Activated CD4-positive, alpha-beta T cell treated with anti-CD3 and anti-CD28 coated beads for 1 hour (primary cell): ENCODE measurements around the gene SAXO1.
"Not testable (repeated sequence)": the region's sequence is repeated elsewhere in the genome, so short reads cannot be mapped to it uniquely, and the experiment has no call there.

Experiments used
- DNase-seq: peaks from one replicate; pipeline ENCODE4 v3.0.0-alpha.2; 2020

Gene SAXO1

GRCh38 chr9:18997151-18997550, 35.9 kb downstream of the SAXO1 start:
- no peak for DNase-seq

DNA sequence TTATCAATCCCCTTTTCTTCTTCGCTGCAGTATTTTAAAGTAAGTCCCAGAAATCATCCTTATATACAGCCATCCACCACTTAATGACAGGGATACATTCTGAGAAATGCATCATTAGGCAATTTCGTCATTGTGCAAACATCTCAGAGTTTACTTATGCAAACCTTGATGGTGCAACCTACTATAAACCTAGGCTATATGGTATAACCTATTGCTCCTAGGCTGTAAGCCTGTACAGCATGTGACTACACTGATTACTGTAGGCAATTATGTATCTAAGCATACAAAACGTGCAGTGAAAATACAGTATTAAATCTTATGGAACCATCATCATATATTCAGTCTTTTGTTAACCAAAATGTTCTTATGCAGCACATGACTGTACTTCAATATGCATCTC, 36.8 kb downstream of the SAXO1 start:
- no peak for DNase-seq

DNA sequence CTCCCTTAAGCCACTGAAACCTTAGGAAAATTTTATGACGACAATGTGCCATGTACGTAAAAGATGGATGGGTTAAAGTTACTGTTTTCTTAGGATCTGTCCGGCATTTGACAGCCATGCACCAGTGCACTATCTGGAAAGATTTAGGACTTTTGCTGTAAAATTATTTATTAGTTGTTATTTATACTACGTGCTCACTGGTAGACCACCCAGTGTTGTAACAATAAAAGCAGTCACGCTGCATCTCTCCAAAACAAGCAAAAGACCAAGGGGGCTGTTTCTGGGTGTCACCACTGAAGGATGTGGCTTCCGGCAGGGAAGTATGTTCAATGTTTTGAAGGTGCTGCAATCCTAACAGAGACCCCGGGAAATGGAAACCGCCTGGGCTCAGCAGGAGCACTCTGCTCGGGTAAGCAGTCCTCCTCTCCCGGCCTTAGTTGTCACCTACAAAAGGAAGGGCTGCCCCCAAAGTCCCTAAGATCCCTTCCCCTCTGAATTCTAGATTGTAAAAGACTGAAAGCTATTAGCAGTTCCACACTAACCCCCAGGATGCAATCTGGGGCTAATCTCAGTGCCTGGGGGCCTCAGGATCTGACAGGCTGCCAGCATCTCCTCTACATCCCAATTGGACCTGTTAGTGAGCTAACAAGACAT, 38.6 kb downstream of the SAXO1 start:
- no peak for DNase-seq

DNA sequence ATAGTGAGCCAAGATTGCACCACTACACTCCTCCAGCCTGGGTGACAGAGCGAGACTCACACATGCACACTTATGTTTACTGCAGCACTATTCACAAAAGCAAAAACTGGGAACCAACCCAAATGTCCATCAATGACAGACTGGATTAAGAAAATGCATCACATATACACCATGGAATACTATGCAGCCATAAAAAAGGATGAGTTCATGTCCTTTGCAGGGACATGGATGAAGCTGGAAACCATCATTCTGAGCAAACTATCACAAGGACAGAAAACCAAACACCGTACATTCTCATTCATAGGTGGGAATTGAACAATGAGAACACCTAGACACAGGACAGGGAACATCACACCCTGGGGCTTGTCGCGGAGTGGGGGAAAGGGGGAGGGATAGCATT, 41.8 kb downstream of the SAXO1 start:
- DNase-seq, result not testable (repeated sequence)

GRCh38 chr9:18990494-18990893, 42.5 kb downstream of the SAXO1 start:
- no peak for DNase-seq

DNA sequence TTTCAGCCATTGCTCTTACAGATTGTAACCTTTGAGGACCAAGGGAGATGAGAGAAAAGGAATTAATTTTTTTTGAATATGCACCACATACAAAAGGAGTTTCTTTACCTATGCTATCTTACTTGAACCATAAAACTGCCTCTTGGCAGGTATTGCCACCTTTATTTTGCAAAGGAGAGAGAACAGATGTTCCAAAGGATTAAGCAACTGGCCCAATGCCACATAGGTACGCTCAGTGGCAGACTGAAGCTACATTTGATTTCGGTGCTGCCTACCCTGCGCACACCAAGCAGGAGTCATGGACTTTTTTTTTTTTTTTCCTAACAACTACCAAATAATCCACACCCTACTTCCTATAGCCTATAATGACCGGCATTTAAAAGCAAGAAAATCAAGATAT, 43.1 kb downstream of the SAXO1 start:
- DNase-seq, result no peak

DNA sequence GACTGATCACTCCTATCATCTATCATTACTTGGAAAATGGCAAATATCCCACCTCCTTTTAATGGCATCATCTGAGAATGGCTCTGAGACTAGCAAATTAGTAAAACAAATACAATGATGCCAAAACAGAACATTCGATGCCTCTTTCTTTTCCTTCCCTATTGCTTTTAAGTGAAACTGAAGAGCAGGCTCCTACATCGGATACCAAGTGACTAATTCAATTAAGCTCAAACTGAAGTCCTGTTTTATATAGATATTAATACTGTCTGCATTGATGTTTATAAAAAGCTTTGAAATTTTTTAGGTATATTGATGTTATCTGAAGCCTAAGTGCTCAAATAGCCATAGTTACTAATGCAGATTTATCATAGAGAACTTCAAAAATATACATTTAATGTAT, 43.9 kb downstream of the SAXO1 start:
- DNase-seq, result no peak

GRCh38 chr9:18988003-18988402, 45.0 kb downstream of the SAXO1 start:
- no peak for DNase-seq

DNA sequence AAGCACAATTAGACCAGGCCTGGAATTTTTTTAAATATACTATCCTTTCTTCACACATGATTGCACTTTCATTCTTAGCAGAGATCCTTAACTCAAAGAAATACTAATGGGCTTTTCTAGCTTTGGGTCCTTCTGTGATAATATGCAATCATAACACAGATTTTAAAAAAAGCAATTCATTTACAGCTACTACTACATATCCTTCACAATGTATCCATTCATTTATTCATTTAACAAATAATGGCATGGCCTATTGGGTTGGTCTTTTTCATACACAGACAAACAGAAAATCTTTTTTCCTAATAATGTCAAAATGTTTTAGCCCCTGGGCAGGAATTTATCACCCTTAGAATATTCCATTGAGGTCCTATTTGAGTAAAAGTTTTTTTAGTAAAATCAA, 47.0 kb downstream of the SAXO1 start:
- no peak for DNase-seq

GRCh38 chr9:18985464-18985951, 47.5 kb downstream of the SAXO1 start:
- DNase-seq, result no peak

- DNase-seq, result no peak
These were observed 50.8 kb downstream of the SAXO1 start for GRCh38 chr9:18982262-18982620.

DNA sequence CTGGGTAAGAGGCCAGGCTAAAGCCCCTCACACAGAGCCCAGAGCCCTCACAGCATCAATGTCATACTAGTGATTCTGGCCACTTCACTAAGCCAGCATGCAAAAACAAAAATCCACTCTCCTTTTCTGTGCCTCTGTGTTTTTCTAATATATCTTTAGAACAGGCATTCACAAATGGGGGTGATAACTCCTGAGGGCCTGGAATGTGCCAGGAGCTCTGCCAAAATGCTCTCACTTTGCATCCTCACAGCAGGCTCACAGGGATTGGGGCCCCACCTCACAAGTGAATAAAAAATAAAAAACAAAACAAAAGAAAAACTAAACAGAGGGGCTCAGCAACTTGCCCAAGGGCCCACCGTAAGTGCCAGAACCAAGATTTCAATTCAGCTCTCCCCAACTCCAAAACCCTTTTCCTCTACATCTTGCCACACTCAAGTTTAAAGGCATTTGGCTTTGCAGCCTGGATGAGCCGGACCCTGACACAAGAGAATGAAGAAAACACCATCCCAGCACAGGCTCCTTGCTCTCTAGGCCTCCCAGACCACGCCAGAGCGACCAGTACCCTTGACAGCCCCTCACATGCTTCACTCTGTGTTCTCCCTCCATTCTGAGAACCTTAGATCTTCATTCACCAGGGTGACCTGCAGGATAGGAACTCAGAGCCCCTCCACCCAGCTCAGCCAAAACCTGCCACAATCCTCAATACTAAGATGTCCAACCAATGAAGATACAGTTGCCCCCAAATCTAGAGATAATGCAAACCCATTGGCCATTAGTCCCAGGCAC, 51.3 kb downstream of the SAXO1 start:
- no peak for DNase-seq

DNA sequence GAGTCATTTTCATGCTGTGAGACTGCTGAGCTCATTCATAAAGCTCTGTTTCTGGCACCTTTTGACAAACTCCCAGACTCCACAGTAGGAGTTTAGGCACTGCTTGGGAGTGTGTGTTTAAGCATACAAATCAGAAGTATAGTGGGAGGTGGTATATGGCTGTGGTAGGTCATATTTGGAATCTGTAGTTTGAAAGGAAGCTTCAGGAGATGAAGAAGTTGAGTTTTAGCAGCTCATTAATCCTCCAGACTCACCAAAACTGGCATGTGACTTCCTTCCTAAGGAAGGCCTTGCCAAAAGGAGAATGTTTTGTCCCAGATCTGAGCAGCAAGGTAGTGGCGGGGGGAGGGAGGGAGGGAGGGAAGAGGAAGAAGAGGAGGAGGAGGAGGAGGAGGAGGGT, 52.8 kb downstream of the SAXO1 start:
- DNase-seq, result no peak

- no peak for DNase-seq
These were observed 53.6 kb downstream of the SAXO1 start for GRCh38 chr9:18979367-18979766.

- DNase-seq, result no peak
These were observed 54.8 kb downstream of the SAXO1 start for GRCh38 chr9:18978188-18978587.

- DNase-seq, result no peak
These were observed 56.1 kb downstream of the SAXO1 start for GRCh38 chr9:18976709-18977531.

GRCh38 chr9:18976221-18976708, 56.7 kb downstream of the SAXO1 start:
- no peak for DNase-seq

- no peak for DNase-seq
These were observed 59.7 kb downstream of the SAXO1 start for GRCh38 chr9:18973348-18973747.

- no peak for DNase-seq
These were observed 60.3 kb downstream of the SAXO1 start for GRCh38 chr9:18972675-18973074.

GRCh38 chr9:18971909-18972308, 61.1 kb downstream of the SAXO1 start:
- no peak for DNase-seq

GRCh38 chr9:18971404-18971803, 61.6 kb downstream of the SAXO1 start:
- DNase-seq, result no peak

DNA sequence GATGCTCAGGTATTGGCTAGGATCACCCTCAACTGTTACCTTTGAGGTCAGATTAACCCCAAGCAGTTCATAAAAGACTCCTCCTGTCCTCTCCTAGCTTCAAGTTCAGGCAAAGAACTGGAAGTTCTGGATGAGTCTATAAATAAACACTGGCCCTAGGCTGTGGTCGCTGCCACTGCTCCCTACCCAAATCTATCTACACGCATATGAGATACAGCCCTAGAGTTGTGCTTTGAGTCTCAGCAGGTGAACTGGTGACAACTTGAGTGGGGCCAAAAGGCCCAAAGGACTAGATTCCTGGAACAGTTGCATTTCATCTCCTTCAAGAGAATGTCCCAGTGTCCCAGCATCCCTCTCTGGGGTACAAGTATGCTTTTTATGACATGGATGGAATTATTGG, 62.6 kb downstream of the SAXO1 start:
- DNase-seq, result no peak

- no peak for DNase-seq
These were observed 63.9 kb downstream of the SAXO1 start for GRCh38 chr9:18969128-18969527.

GRCh38 chr9:18955626-18956025, 77.4 kb downstream of the SAXO1 start:
- no peak for DNase-seq
